ENCODE data around the gene TNFSF9.

The TNFSF9 gene

GRCh38 chr19:6529351-6529750 is 1.5 kb upstream of the TNFSF9 start:
- DNase-seq (ENCODE audit: low read depth), result no peak
- TF ChIP-seq CTCF (conservative IDR thresholded peaks at IDR 0.05; ENCODE audit: low read length), result no peak
- no peak overlapping the region for H3K4me3 ChIP-seq (ENCODE audit: low read length)

DNA sequence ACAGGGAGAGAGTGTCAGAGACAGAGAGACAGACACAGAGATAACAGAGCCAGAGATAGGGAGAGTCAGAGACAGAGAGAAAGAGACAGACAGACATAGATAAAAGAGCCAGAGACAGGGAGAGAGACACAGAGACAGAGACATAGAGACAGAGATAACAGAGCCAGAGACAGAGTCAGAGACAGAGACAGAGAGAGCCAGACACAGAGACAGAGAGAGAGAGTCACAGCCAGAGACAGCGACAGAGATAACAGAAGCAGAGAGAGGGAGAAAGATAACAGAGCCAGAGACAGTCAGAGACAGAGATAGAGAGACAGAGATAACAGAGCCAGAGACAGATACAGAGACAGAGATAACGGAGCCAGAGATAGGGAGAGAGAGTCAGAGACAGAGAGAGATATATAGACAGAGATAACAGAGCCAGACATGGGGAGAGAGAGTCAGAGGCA is 865 bp upstream of the TNFSF9 start:
- no peak for TF ChIP-seq CTCF (conservative IDR thresholded peaks at IDR 0.05; ENCODE audit: low read length)
- H3K4me3 ChIP-seq (ENCODE audit: low read length), result peak overlapping the region; percentile 92
- no peak for DNase-seq (ENCODE audit: low read depth)

GRCh38 chr19:6531163-6531955 is 533 bp downstream of the TNFSF9 start:
- no peak for DNase-seq (ENCODE audit: low read depth)
- TF ChIP-seq CTCF (conservative IDR thresholded peaks at IDR 0.05; ENCODE audit: low read length), result no peak
- peak overlapping the region; percentile 92 for H3K4me3 ChIP-seq (ENCODE audit: low read length)

DNA sequence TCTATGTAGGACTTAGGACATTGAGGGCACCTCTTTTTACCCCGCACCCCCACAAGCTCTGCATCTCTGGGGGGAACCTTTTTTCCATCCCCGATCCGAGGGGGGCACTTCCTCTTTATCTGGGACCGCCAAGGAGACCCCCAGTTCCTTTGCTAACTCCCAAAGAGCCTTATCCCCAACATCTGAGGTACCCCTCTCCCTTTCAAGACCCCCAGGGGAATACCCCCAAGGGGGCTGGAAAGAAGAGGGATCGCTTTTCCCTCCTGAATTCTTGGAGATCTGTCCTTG is 1.1 kb downstream of the TNFSF9 start:
- TF ChIP-seq CTCF (conservative IDR thresholded peaks at IDR 0.05; ENCODE audit: low read length), result no peak
- peak overlapping the region; percentile 92 for H3K4me3 ChIP-seq (ENCODE audit: low read length)
- no peak for DNase-seq (ENCODE audit: low read depth)

GRCh38 chr19:6532244-6532999 is 1.6 kb downstream of the TNFSF9 start:
- H3K4me3 ChIP-seq (ENCODE audit: low read length), result peak overlapping the region; percentile 92; the same call in 1 of the 2 replicates
- TF ChIP-seq CTCF (conservative IDR thresholded peaks at IDR 0.05; ENCODE audit: low read length), result no peak
- DNase-seq (ENCODE audit: low read depth), result no peak

DNA sequence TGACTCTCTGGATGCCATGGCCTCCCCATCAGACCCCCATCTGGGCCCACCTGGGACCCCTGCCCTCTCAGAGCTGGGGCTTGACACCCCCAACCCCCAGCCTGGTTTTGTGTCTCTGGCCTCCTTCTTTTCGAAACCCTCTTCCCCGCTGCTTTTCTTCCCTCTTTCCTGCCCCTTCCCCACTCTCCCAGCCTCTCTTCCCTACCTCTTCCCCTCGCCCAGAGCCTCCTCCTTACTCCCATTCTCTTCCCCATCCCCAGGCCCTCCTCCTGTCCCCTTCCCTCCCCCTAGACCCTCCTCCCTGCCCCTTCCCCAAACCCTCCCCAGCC is 2.1 kb downstream of the TNFSF9 start:
- DNase-seq (ENCODE audit: low read depth), result no peak
- H3K4me3 ChIP-seq (ENCODE audit: low read length), result no peak overlapping the region
- TF ChIP-seq CTCF (conservative IDR thresholded peaks at IDR 0.05; ENCODE audit: low read length), result no peak
